Muscle layer of colon (tissue), 2 donors: ENCODE measurements around the gene RANBP10.
A peak's percentile ranks its signal among the peaks of the same experiment; 100 is the strongest.

Source experiments
- H3K27ac ChIP-seq: one replicate; pipeline ENCODE4 v1.7.0; 2013; ENCODE audit warnings: low read depth, mild to moderate bottlenecking, low read length, moderate library complexity
- H3K27me3 ChIP-seq, 2 donors: one replicate each; pipeline ENCODE4 v1.7.0; 2013; ENCODE audit warnings: low read length in 2 of 2, mild to moderate bottlenecking in 2 of 2; ENCODE audit not compliant: insufficient read depth in 2 of 2, control insufficient read depth in 1 of 2
- H3K36me3 ChIP-seq: one replicate; pipeline ENCODE4 v1.7.0; 2013; ENCODE audit warnings: mild to moderate bottlenecking, low read length; ENCODE audit not compliant: insufficient read depth
- H3K4me1 ChIP-seq: one replicate; pipeline ENCODE4 v1.7.0; 2013; ENCODE audit warnings: mild to moderate bottlenecking, low read length; ENCODE audit not compliant: insufficient read depth
- H3K4me3 ChIP-seq, 2 donors: one replicate each; pipeline ENCODE4 v1.7.0; 2013; ENCODE audit warnings: low read length in 2 of 2, low read depth in 1 of 2, mild to moderate bottlenecking in 1 of 2, moderate library complexity in 1 of 2
- H3K9ac ChIP-seq: one replicate; pipeline ENCODE4 v1.7.0; 2013; ENCODE audit warnings: low read length
- H3K9me3 ChIP-seq: one replicate; pipeline ENCODE4 v1.7.0; 2013; ENCODE audit warnings: mild to moderate bottlenecking, low read length
- donor health status: abdominal sarcoma.
- donor health status: Adenocarcinoma of cecum.

The RANBP10 gene

DNA sequence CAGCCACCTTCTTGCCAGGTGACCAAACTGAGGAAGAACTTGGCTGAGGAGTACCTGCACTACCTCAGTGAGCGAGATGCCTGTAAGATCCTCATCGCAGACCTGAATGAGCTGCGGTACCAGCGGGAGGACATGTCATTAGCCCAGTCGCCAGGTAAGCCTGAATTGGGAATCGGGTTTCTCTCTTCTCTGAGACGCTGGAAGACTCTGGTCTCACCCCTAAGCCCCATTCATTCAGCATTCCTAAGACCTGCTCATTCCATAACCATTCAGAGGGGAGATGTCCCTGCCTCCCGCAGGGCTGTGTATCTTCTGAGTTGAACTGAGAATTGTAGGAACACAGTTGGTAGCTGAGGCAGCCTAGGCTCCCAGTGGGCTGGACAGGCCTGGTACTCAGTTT is 18.8 kb upstream of the RANBP10 start:
- no peaks in the 10 kb centered on the region for H3K9me3 ChIP-seq
- peaks cover 24% of the 10 kb centered on the region for H3K36me3 ChIP-seq
- no peak overlapping the region for H3K27ac ChIP-seq
- H3K4me3 ChIP-seq: no peak overlapping the region
- H3K4me1 ChIP-seq: no peaks in the 10 kb centered on the region
- no peak overlapping the region for H3K9ac ChIP-seq
- H3K27me3 ChIP-seq: no peaks in the 10 kb centered on the region

DNA sequence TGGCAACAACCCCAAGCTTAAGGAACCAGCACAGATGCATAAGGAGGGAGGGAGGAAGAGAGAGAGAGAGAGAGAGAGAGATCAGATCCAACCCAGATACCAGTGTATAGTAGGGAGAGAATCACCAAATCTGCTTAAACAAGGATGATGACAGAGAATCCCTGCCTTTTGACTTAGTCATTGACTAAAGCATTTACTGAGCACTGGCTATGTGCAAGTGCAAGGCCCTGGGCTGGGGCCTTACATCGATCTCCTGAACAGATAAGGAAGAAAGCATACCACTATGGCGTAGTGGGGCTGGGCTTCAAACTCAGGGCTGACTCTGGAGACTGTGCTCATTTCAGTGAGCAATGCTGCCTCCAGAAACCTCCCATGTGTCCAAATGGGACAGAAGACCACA is 16.2 kb upstream of the RANBP10 start:
- Histone ChIP-seq H3K9me3 (no peaks in the 10 kb centered on the region), H3K27ac (no peak overlapping the region), H3K27me3 (no peaks in the 10 kb centered on the region), H3K36me3 (peaks cover 5% of the 10 kb centered on the region), H3K4me1 (no peaks in the 10 kb centered on the region), H3K9ac (no peak overlapping the region), H3K4me3 (no peak overlapping the region)

- Histone ChIP-seq H3K4me1 (no peaks in the 10 kb centered on the region), H3K9ac (no peak overlapping the region), H3K9me3 (no peaks in the 10 kb centered on the region), H3K4me3 (no peak overlapping the region), H3K27ac (no peak overlapping the region), H3K36me3 (no peaks in the 10 kb centered on the region), H3K27me3 (no peaks in the 10 kb centered on the region)
Measured at GRCh38 chr16:67820608-67821259, 14.4 kb upstream of the RANBP10 start.

- H3K27ac ChIP-seq: no peak overlapping the region
- no peaks in the 10 kb centered on the region for H3K4me1 ChIP-seq
- no peaks in the 10 kb centered on the region for H3K9me3 ChIP-seq
Measured at GRCh38 chr16:67814567-67814966, 8.2 kb upstream of the RANBP10 start.

GRCh38 chr16:67811899-67812298 is 5.5 kb upstream of the RANBP10 start:
- Histone ChIP-seq H3K36me3 (no peaks in the 10 kb centered on the region), H3K9me3 (no peaks in the 10 kb centered on the region), H3K27ac (no peak overlapping the region), H3K27me3 (no peaks in the 10 kb centered on the region), H3K4me1 (peaks cover 5% of the 10 kb centered on the region), H3K9ac (no peak overlapping the region), H3K4me3 (no peak overlapping the region)

More at GRCh38 chr16:67814567-67814966, 8.2 kb upstream of the RANBP10 start:
- no peak overlapping the region for H3K9ac ChIP-seq
- no peaks in the 10 kb centered on the region for H3K36me3 ChIP-seq
- no peak overlapping the region for H3K4me3 ChIP-seq
- no peaks in the 10 kb centered on the region for H3K27me3 ChIP-seq

GRCh38 chr16:67807148-67807682 is 855 bp upstream of the RANBP10 start:
- H3K4me3 ChIP-seq: peak overlapping the region; percentile 71 to 76
- H3K36me3 ChIP-seq: no peaks in the 10 kb centered on the region
- H3K9ac ChIP-seq: peak overlapping the region; percentile 15
- H3K9me3 ChIP-seq: no peaks in the 10 kb centered on the region
- peaks cover 16% of the 10 kb centered on the region for H3K4me1 ChIP-seq
- peak overlapping the region; percentile 84 for H3K27ac ChIP-seq
- no peaks in the 10 kb centered on the region for H3K27me3 ChIP-seq

- Histone ChIP-seq H3K4me1 (peaks cover 22% of the 10 kb centered on the region), H3K27ac (peak overlapping the region; percentile 90), H3K4me3 (peak overlapping the region; percentile 71 to 76), H3K9ac (peak overlapping the region; percentile 88), H3K36me3 (peaks cover 7% of the 10 kb centered on the region), H3K9me3 (no peaks in the 10 kb centered on the region), H3K27me3 (no peaks in the 10 kb centered on the region)
Measured at GRCh38 chr16:67805718-67806427, 487 bp downstream of the RANBP10 start.

GRCh38 chr16:67804853-67805542 is 1.4 kb downstream of the RANBP10 start:
- Histone ChIP-seq H3K27ac (no peak overlapping the region), H3K4me1 (peaks cover 27% of the 10 kb centered on the region), H3K9me3 (no peaks in the 10 kb centered on the region), H3K4me3 (peak overlapping the region; percentile 71 to 76), H3K9ac (no peak overlapping the region), H3K36me3 (peaks cover 7% of the 10 kb centered on the region), H3K27me3 (no peaks in the 10 kb centered on the region)

- no peak overlapping the region for H3K27ac ChIP-seq
- H3K4me1 ChIP-seq: peaks cover 27% of the 10 kb centered on the region
- no peak overlapping the region for H3K9ac ChIP-seq
- no peaks in the 10 kb centered on the region for H3K9me3 ChIP-seq
- H3K36me3 ChIP-seq: peaks cover 7% of the 10 kb centered on the region
- no peak overlapping the region for H3K4me3 ChIP-seq
- H3K27me3 ChIP-seq: no peaks in the 10 kb centered on the region
Measured at GRCh38 chr16:67803894-67804293, 2.5 kb downstream of the RANBP10 start.

DNA sequence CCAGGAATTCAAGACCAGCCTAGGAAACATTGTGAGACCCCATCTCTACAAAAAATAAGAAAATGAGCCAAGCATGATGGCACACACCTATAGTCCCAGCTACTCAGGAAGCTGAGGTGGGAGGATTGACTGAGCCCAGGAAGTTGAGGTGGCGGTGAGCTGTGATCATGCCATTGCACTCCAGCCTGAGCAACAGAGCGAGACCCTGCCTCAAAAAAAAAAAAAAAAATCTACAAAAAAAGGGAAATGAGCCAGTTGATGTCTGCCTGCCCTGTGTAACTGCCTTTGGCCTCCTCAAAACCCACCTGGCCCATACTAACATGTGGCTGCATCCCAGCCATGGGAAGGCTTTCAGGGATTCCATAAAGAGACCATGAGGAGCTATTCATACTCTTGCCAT is 4.5 kb downstream of the RANBP10 start:
- H3K27ac ChIP-seq: no peak overlapping the region
- H3K4me3 ChIP-seq: no peak overlapping the region
- H3K9ac ChIP-seq: no peak overlapping the region
- no peaks in the 10 kb centered on the region for H3K9me3 ChIP-seq
- H3K36me3 ChIP-seq: peaks cover 7% of the 10 kb centered on the region
- H3K27me3 ChIP-seq: no peaks in the 10 kb centered on the region
- peaks cover 22% of the 10 kb centered on the region for H3K4me1 ChIP-seq

DNA sequence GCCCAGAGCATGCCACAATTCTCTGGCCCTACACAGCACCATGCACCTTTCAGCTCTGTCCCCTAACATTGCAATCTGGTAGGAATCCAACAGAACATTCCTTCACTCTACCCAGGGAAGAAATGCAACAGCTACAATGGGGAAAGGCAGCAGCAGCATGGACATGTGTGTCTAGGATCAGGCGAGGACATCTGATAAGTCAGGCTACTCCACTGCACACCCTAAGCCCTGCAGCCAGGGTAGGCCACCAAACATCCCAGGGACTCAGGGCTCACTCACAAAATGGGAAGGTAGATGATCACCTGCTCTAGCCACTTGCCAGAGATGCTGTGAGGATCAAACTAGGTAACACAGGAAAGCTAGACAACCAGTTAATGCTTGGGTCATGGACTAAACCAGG is 5.1 kb downstream of the RANBP10 start:
- Histone ChIP-seq H3K4me1 (peaks cover 22% of the 10 kb centered on the region), H3K36me3 (peaks cover 7% of the 10 kb centered on the region), H3K27me3 (no peaks in the 10 kb centered on the region), H3K9ac (no peak overlapping the region), H3K27ac (no peak overlapping the region), H3K9me3 (no peaks in the 10 kb centered on the region), H3K4me3 (no peak overlapping the region)
